ENCODE measurements around the gene ATP1B1. TPM values are rescaled to one million over a fixed set of nuclear protein-coding genes. Genes with fewer than 3 reads are reported as not detected.

The ATP1B1 gene
- total RNA-seq, 1 experiment from 2014 or later, result 44.4 TPM

DNA sequence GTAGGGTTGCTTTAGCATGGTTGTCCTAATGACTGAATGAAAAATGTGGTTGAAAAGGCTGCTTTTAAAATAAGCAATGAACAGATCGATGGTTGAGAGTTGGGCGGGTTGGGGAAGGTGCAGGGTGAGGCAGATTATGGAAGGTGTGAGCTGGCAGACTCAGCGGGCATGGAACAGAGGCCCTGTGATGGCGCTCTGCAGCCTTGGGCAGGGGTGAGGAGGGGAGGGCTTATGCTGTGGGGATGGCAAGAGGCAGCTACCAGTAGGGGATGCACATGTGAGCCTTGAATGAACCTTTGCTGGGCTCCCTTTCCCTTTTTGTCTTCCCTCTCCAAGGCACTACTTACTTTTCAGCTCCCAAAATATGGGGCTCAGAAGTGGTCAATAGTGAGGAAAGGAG, 30.9 kb downstream of the ATP1B1 start:
- Histone ChIP-seq H3K56ac (ENCODE audit: insufficient read length, low read depth, low read length) (no peak overlapping the region), H3K4me2 (ENCODE audit: insufficient read depth, insufficient read length, low read length) (no peak overlapping the region), H3K23ac (ENCODE audit: insufficient read length, low read depth, low read length) (no peak overlapping the region), H3K9me3 (ENCODE audit: control insufficient read depth, low read depth, low read length) (no peaks in the 10 kb centered on the region), H4K5ac (ENCODE audit: insufficient read length, low read depth, low read length) (no peak overlapping the region), H2BK5ac (ENCODE audit: insufficient read length, low read length) (no peak overlapping the region), H3K27ac (ENCODE audit: insufficient read length, low read depth, low read length) (no peak overlapping the region), H3K14ac (ENCODE audit: insufficient read depth, low read length) (no peak overlapping the region), H4K20me1 (ENCODE audit: control insufficient read depth, insufficient read depth, insufficient read length) (no peaks in the 10 kb centered on the region), H2BK120ac (ENCODE audit: low read depth, low read length, poor library complexity, severe bottlenecking) (no peak overlapping the region), H2AK5ac (ENCODE audit: insufficient read length, low read length) (no peak overlapping the region), H3K9ac (ENCODE audit: extremely low read depth, insufficient read length, low read length) (no peak overlapping the region), H3K18ac (ENCODE audit: insufficient read length, low read depth, low read length) (no peak overlapping the region), H3K79me2 (ENCODE audit: insufficient read depth, low read length) (no peaks in the 10 kb centered on the region), H4K8ac (replicated peaks; ENCODE audit: insufficient read length, low read depth, low read length) (no peak overlapping the region), H3K4ac (ENCODE audit: low read depth, low read length) (no peak overlapping the region), H2BK20ac (ENCODE audit: low read depth, low read length, poor library complexity, severe bottlenecking) (no peak overlapping the region), H2AFZ (ENCODE audit: low read length) (no peak overlapping the region), H3K79me1 (ENCODE audit: insufficient read depth, low read depth, low read length, poor library complexity, severe bottlenecking) (no peaks in the 10 kb centered on the region), H4K91ac (ENCODE audit: insufficient read length, low read depth, low read length) (no peak overlapping the region), H3T11ph (ENCODE audit: low read length) (no peak overlapping the region), H2BK12ac (ENCODE audit: insufficient read length, low read depth, low read length) (no peak overlapping the region), H3K27me3 (ENCODE audit: insufficient read depth, low read length) (no peaks in the 10 kb centered on the region), H3K23me2 (ENCODE audit: insufficient read length, low read depth, low read length, poor library complexity, severe bottlenecking) (no peaks in the 10 kb centered on the region), H3K4me1 (ENCODE audit: insufficient read depth, low read length) (no peaks in the 10 kb centered on the region; the same call in 1 of the 2 replicates), H2BK15ac (ENCODE audit: low read depth, low read length) (no peak overlapping the region)
- peaks cover 31% of the 10 kb centered on the region in 2 experiments for H3K4me1 Mint-ChIP-seq
- TF ChIP-seq, protein P1, sequence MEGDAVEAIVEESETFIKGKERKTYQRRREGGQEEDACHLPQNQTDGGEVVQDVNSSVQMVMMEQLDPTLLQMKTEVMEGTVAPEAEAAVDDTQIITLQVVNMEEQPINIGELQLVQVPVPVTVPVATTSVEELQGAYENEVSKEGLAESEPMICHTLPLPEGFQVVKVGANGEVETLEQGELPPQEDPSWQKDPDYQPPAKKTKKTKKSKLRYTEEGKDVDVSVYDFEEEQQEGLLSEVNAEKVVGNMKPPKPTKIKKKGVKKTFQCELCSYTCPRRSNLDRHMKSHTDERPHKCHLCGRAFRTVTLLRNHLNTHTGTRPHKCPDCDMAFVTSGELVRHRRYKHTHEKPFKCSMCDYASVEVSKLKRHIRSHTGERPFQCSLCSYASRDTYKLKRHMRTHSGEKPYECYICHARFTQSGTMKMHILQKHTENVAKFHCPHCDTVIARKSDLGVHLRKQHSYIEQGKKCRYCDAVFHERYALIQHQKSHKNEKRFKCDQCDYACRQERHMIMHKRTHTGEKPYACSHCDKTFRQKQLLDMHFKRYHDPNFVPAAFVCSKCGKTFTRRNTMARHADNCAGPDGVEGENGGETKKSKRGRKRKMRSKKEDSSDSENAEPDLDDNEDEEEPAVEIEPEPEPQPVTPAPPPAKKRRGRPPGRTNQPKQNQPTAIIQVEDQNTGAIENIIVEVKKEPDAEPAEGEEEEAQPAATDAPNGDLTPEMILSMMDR (conservative IDR thresholded peaks at IDR 0.05), result no peak
- peaks cover 0 to 5% (median 3%) of the 10 kb centered on the region in 3 experiments; a peak in 2 of 7 replicates for H3K36me3 Mint-ChIP-seq (ENCODE audit: insufficient read depth in 1 of 3, low read depth in 3 of 3)
- no peaks in the 10 kb centered on the region for H3K9me3 Mint-ChIP-seq
- no peak overlapping the region for H3K4me3 Mint-ChIP-seq
- DNase-seq, result no peak
- 100% methylated on average over 2 of the region's 4 CpGs for WGBS (ENCODE audit: extremely low coverage, insufficient read length, low lambda C conversion rate)
- no peaks in the 10 kb centered on the region for H3K27me3 Mint-ChIP-seq (ENCODE audit: low read depth)
- H3K27ac Mint-ChIP-seq, result peak overlapping the region in 1 of 3 experiments; percentile 32; a peak in 2 of 7 replicates

Measured in H9 (cell line).